ENCODE results near the gene UCK1.

Gene UCK1

DNA sequence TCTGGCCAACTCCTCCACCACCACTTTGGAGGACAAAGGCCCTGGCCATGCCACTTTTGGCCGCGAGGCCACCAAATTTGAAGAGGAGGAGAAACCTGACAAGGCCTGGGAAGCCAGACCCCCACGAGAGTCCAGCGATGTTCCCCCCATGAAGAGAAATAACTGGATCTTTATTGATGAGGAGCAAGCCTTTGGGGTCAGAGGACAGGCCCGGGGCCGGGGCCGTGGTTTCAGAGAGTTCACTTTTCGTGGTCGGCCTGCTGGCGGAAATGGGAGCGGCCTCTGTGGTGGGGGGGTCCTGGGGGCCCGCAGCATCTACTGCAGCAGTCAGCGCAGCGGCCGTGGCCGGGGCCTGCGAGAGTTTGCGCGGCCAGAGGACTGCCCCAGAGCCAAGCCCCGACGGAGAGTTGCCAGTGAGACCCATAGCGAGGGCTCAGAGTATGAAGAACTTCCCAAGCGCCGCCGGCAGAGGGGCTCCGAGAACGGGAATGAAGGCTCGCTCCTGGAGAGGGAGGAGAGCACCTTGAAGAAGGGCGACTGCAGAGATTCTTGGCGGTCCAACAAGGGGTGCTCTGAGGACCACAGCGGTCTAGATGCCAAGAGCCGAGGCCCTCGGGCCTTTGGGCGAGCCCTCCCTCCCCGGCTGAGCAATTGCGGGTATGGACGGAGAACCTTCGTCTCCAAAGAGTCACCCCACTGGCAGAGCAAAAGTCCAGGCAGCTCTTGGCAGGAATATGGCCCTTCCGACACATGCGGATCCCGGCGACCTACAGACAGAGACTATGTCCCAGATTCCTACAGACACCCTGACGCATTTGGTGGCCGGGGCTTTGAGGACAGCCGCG lies 55.7 kb downstream of the UCK1 start:
- H2AFZ ChIP-seq (ENCODE audit: low read depth, low read length, severe bottlenecking): no peak overlapping the region
- peaks cover 9% of the 10 kb centered on the region; the same call in 1 of the 2 replicates for H3F3A ChIP-seq (ENCODE audit: insufficient read depth)
- no peaks in the 10 kb centered on the region for H3K9me3 ChIP-seq (ENCODE audit: insufficient read depth, low read length)
- no peak overlapping the region for H3K4me3 ChIP-seq (ENCODE audit: insufficient read depth, low read length, poor library complexity, severe bottlenecking)
- TF ChIP-seq EZH2phosphoT487 (conservative IDR thresholded peaks at IDR 0.05; ENCODE audit: low read length): no peak
- TF ChIP-seq, protein P1, sequence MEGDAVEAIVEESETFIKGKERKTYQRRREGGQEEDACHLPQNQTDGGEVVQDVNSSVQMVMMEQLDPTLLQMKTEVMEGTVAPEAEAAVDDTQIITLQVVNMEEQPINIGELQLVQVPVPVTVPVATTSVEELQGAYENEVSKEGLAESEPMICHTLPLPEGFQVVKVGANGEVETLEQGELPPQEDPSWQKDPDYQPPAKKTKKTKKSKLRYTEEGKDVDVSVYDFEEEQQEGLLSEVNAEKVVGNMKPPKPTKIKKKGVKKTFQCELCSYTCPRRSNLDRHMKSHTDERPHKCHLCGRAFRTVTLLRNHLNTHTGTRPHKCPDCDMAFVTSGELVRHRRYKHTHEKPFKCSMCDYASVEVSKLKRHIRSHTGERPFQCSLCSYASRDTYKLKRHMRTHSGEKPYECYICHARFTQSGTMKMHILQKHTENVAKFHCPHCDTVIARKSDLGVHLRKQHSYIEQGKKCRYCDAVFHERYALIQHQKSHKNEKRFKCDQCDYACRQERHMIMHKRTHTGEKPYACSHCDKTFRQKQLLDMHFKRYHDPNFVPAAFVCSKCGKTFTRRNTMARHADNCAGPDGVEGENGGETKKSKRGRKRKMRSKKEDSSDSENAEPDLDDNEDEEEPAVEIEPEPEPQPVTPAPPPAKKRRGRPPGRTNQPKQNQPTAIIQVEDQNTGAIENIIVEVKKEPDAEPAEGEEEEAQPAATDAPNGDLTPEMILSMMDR (IDR thresholded peaks at IDR 0.05; ENCODE audit: insufficient read depth, low read length, poor library complexity, severe bottlenecking): no peak
- no peaks in the 10 kb centered on the region for H3K9me2 ChIP-seq (replicated peaks; ENCODE audit: insufficient read depth, low read length)
- H3K4me2 ChIP-seq (ENCODE audit: low read depth, low read length, poor library complexity, severe bottlenecking): no peak overlapping the region
- H3K27ac ChIP-seq (ENCODE audit: low read depth, low read length): no peak overlapping the region
- H3K9ac ChIP-seq (ENCODE audit: low read length): no peak overlapping the region
- no peaks in the 10 kb centered on the region for H4K20me1 ChIP-seq (ENCODE audit: low read depth, low read length)
- no peaks in the 10 kb centered on the region for H3K27me3 ChIP-seq (ENCODE audit: low read length)
- H3K79me2 ChIP-seq (ENCODE audit: insufficient read depth, low read length): peaks cover 10% of the 10 kb centered on the region
- H3K36me3 ChIP-seq (ENCODE audit: low read length): peaks cover 34% of the 10 kb centered on the region

DNA sequence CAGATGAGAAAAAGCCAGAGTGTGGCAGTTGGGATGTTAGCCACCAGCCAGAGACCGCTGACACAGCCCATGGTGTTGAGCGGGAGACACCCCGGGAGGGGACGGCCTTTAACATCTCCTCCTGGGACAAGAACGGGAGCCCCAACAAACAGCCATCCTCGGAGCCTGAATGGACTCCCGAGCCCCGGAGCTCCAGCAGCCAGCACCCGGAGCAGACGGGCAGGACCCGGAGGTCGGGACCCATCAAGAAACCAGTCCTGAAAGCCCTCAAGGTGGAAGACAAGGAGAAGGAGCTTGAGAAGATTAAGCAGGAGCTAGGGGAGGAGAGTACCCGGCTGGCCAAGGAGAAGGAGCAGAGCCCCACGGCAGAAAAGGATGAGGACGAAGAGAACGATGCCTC lies 56.4 kb downstream of the UCK1 start:
- no peaks in the 10 kb centered on the region for H3K27me3 ChIP-seq (ENCODE audit: low read length)
- H3K9me3 ChIP-seq (ENCODE audit: insufficient read depth, low read length): no peaks in the 10 kb centered on the region
- H4K20me1 ChIP-seq (ENCODE audit: low read depth, low read length): no peaks in the 10 kb centered on the region
- no peak for TF ChIP-seq EZH2phosphoT487 (conservative IDR thresholded peaks at IDR 0.05; ENCODE audit: low read length)
- TF ChIP-seq, protein P1 (IDR thresholded peaks at IDR 0.05; ENCODE audit: insufficient read depth, low read length, poor library complexity, severe bottlenecking): no peak
- no peak overlapping the region for H3K27ac ChIP-seq (ENCODE audit: low read depth, low read length)
- H3K36me3 ChIP-seq (ENCODE audit: low read length): peaks cover 31% of the 10 kb centered on the region
- no peaks in the 10 kb centered on the region for H3K9me2 ChIP-seq (replicated peaks; ENCODE audit: insufficient read depth, low read length)
- no peak overlapping the region for H3K4me2 ChIP-seq (ENCODE audit: low read depth, low read length, poor library complexity, severe bottlenecking)
- peaks cover 9% of the 10 kb centered on the region; the same call in 1 of the 2 replicates for H3F3A ChIP-seq (ENCODE audit: insufficient read depth)
- H3K79me2 ChIP-seq (ENCODE audit: insufficient read depth, low read length): peaks cover 11% of the 10 kb centered on the region
- H2AFZ ChIP-seq (ENCODE audit: low read depth, low read length, severe bottlenecking): no peak overlapping the region
- no peak overlapping the region for H3K9ac ChIP-seq (ENCODE audit: low read length)
- no peak overlapping the region for H3K4me3 ChIP-seq (ENCODE audit: insufficient read depth, low read length, poor library complexity, severe bottlenecking)

DNA sequence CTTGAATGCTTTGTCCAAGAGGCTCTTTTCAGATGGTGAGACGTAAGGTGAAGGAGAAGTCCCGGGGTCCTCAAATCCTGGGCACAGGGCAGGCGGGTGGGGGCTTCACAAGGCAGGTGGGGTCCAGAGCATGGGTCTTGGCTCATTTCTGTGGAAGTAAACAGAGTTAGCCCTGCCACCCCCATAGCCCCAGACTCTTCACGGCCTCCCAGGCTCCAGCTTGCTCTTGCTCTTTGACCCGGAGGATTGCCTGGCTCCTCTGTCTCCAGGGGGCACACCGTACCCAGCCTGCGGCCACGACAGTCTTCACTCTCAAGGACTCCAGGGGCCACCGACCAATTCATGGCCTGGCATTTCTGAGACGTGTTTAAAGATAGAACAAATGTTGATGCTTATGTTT lies 57.2 kb downstream of the UCK1 start:
- Histone ChIP-seq H3K9me2 (replicated peaks; ENCODE audit: insufficient read depth, low read length) (no peaks in the 10 kb centered on the region), H3K9me3 (ENCODE audit: insufficient read depth, low read length) (no peaks in the 10 kb centered on the region), H3K27me3 (ENCODE audit: low read length) (no peaks in the 10 kb centered on the region), H4K20me1 (ENCODE audit: low read depth, low read length) (no peaks in the 10 kb centered on the region), H3K79me2 (ENCODE audit: insufficient read depth, low read length) (peaks cover 11% of the 10 kb centered on the region), H3K9ac (ENCODE audit: low read length) (no peak overlapping the region), H3K27ac (ENCODE audit: low read depth, low read length) (no peak overlapping the region), H3K4me3 (ENCODE audit: insufficient read depth, low read length, poor library complexity, severe bottlenecking) (no peak overlapping the region), H3K4me2 (ENCODE audit: low read depth, low read length, poor library complexity, severe bottlenecking) (no peak overlapping the region), H3K36me3 (ENCODE audit: low read length) (peaks cover 31% of the 10 kb centered on the region), H2AFZ (ENCODE audit: low read depth, low read length, severe bottlenecking) (no peak overlapping the region), H3F3A (ENCODE audit: insufficient read depth) (peaks cover 9% of the 10 kb centered on the region; the same call in 1 of the 2 replicates)
- TF ChIP-seq, protein P1 (IDR thresholded peaks at IDR 0.05; ENCODE audit: insufficient read depth, low read length, poor library complexity, severe bottlenecking): no peak
- TF ChIP-seq EZH2phosphoT487 (conservative IDR thresholded peaks at IDR 0.05; ENCODE audit: low read length): no peak
